HG02798 (cell line): ENCODE results near the gene DIPK1A.

ENCODE experiments used
- ATAC-seq: cut with Tn5 transposase; IDR thresholded peaks from one replicate; pipeline ENCODE4 v1.9.1; 2021; ENCODE audit warnings: mild to moderate bottlenecking; ENCODE audit not compliant: unreplicated experiment, poor library complexity

Gene DIPK1A

DNA sequence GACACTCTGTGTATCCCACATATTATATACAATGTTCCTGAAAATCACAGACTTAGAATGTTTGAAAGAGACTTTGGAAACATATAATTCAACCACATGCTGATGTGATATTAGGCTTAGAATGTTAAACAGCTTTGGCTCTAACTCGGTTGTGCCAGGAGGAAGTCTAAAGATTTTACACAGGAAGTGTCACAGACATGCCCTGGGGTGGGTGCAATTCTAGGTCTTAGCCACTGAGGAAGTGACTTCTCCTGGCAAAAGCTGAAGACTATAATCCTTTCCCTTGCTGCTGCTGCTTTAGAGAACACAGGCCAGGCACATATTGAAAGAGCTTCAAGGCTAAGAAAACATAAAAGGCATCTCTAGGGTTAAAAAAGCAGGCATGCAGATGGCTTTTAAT is 78.4 kb downstream of the DIPK1A start:
- ATAC-seq = no peak

- ATAC-seq = no peak
Observed at GRCh38 chr1:92881391-92881790, 79.9 kb downstream of the DIPK1A start.

DNA sequence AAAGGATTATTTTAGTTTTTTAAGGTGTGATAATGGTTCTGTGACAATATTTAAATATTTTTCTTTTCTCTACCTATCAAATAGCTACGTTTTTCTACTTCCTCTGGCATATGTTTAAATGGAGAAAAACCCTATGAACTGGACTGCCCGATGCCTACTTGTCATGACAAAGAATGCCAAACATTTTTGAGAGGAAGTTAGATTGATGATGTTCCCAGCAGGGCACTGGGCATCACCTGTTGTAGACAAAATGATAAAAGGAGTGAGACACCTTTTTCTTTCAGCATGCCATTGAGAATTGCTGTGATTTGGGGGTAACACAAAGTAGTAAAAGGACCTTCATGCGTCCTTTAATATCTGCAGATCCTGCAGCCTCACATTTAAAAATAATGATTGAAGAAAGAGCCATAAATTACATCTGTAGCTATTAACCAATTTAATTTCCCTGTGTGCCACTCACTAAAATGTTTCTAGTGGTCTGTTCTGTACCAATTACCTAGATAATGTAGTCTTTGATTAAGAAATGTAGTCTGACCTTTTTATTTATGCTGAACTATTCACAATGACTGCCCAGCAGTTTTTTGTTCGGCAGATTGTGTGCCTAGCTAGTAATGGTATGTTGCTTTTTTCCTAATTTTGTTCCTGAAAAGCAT is 81.8 kb downstream of the DIPK1A start:
- no peak for ATAC-seq

DNA sequence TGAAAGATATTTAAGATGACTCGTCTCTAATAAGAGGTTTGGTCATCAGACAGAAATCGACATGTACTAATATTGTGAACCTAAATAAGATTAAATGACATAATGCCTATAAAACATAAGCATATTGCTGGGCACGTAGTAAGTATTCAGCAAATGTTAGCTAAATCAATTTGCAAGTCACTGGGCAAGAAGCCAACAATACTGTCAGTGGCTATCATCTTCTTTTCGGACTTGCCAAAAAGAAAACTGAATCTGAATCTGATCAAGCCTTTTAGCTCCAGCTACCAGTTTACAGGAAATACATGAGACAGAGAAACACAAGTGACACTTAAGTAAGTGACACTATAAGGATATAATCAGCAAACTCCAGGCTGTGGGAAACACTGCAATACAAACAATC is 83.5 kb downstream of the DIPK1A start:
- no peak for ATAC-seq

DNA sequence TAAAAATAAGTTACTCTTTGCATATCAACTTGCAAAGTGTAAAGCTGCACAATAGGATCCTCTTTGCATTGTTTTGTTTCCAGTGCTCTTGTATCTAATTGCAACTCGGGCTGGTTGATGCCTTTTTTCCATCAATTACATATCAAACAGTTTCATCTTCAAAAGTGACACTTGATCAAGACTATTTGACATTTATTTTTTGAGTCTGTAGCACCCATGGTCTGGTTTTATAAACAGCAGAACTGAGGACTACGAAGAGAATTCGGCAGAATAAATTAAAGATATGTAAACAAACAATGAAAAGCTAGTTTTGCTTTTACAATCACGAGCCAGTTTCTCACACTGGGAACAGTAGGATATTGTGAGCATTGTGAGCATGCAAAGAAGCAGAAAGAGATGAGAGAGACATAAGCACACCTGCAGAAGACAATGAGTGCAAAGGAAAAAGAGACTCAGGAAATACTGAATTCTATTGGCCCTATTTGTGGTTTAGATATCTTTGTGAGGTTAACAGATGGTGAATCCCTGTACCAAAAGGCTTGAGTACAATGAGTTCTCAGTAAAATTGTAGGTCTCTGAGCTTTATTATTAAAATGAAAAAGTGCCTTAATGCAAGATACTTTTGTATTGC is 84.1 kb downstream of the DIPK1A start:
- ATAC-seq = no peak

DNA sequence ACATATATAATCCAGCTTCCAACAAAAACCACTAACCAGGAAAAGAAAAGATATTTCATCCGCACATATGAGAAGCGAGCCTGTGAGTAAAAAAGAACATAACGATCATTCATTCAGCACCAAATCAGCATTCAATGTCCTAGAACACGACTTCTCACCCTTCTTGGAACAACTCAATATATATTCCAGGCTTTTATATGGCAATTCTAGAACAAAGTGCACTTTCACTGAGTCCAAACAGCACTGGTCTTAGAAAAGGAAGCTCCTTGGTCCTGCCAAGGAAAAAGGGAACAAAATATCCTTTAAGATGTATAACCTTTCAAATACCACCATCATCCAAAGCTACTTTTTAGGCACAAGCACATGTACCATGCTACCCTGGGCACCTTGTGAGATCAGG is 84.9 kb downstream of the DIPK1A start:
- no peak for ATAC-seq

DNA sequence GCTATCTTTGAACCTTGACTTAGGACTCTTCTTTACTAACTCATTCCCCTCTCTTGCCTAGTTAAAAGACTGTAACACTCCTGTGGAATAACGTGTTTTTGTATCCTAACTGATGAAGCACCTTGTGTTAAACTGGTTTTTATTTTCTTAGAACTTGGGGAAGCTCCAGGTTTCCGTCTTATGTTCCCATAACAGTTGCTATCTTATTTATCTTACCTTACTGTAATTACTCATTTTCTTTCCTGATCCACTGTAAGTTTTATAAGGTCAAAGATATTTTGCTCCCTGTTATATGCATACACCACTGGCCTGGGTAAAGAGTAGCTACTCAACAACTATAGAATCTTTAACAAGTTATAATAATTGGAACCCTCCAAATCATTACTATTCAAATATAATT is 86.3 kb downstream of the DIPK1A start:
- ATAC-seq = no peak

DNA sequence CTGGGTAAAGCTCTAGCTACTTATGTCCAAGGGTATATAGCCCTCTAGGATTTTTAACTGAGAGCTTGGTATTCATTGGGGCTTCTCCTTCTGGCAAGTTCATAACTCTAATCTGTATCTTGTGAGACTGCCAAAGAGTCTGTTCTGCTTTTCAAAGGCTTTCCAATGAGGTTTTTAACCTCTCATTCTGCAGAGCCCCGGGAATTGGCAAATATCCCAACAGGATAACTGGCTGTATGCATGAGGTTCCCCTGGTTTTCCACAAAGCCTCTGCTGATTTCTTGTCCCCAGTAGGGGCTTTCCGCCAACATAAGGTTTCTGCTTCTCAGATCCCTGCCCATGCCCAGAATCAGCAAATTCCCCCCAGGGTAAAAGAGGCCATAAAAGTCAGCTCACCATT is 88.5 kb downstream of the DIPK1A start:
- no peak for ATAC-seq

DNA sequence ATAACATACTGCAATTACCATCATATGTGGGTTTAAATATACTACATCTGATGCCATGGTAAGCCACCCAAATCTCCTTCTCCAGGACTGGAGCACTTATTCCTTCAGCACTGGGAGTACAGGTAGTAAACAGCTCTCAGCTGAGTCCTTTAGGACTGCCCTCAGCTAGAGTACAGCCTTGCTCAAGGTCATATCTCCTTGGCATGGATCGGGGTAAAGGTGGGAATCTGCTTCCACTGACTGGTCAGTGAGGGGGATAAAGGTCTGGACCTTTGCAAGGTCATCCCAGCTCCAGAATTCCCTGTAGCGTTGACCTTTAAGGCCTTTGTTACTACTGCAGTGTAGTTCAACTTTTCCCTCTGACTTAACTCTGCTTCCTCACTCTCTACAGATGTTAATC is 90.7 kb downstream of the DIPK1A start:
- no peak for ATAC-seq

DNA sequence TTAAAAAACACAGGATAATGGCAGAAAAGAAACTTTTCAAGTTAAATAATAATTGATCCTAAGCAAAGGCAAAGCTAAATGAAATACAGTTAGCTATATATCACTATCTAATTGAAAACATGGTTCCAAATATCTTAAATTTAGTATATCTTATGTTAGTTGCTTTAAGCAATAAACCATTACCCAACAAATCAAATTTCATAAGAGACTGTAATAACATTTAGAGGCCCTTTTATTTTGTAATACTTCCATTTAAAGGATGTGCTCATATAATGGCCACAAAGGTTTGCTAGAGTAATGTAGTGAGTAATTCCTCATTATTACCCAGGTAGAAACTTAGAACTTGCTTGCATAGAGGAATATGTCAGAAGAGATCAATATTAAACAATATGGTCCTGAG is 97.1 kb downstream of the DIPK1A start:
- no peak for ATAC-seq

GRCh38 chr1:92862605-92863004 is 98.7 kb downstream of the DIPK1A start:
- ATAC-seq = no peak

DNA sequence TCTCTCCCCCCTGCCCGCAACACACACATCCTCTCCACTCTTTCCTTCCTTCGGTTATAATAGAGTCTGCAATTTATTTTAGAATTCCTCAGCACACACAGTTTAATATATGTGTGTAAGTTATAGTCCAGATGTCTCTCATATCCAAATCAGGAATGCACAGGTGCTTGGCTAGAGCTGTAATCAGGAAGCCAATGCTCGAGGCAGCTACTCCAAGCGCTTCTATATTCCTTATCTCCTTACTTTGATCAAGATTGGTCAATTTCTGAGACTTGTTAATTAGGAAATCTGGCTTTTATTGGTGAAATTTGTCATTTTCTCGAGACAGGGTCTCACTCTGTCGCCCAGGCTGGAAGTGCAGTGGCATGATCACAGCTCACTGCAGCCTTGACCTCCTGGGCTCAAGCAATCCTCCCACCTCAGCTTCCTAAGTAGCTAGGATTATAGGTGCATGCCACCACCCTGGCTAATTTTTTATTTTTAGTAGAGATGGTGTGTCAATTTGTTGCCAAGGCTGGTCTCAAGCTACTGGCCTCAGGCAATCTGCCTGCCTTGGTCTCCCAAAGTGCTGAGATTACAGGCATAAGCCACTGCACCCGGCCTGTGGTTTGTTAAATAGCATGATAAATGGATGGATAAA is 101.7 kb downstream of the DIPK1A start:
- ATAC-seq = no peak

DNA sequence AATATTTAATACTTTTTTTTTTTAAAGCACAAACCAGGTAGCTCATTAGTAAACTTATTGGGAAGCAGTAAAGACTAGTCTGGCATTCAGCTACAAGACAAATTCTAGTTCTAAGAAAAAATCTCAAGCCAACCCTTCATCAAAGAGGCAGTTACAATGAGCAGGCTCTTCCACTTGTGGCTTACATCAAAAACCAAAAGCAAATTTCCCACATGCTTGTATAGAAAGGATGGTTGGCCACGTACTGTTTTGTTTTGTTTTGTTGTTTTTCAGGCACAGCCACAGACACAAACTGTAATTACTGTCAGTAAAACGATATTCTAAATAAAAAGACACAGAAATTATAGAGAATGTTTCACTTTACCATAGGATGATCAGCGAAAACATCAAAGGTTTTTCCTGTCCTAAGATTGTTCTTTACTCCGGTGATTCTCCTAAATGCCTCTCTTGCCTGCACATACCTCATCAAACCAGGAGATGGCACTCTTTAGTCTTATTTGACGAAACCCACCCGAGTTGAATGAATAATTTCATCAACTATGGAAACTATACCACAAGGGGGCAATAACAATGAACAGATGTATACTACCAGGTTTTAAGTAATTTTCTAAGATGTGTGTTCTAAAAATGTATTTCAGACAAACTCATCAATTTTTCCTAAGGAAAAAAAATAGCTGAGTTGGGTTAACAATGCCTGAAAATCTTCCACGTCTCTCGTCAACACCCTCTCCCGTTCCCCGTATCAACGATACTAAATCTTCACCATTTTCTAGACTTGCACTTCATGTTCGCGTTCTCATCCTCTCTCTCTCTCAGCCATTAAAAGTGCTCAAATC is 102.5 kb downstream of the DIPK1A start:
- peak; percentile 73 for ATAC-seq

DNA sequence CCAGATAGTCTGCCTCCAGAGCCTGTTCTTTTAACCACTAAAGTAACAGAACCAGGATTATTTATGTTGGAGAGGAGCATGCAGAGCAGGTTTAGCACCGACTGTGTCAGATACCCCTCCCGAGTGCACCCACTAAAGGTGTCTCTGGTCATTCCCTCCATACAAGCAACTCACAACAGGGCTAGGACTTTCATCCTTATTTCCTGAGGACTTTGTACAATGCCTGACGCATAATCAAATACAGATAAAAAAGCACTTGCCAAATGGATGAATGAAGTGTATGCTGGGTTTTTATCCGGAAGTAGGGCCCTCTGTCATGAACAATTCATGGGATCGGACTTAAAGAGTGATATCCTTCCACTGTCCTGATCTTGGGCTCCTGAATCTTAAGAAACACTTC is 103.4 kb downstream of the DIPK1A start:
- no peak for ATAC-seq

DNA sequence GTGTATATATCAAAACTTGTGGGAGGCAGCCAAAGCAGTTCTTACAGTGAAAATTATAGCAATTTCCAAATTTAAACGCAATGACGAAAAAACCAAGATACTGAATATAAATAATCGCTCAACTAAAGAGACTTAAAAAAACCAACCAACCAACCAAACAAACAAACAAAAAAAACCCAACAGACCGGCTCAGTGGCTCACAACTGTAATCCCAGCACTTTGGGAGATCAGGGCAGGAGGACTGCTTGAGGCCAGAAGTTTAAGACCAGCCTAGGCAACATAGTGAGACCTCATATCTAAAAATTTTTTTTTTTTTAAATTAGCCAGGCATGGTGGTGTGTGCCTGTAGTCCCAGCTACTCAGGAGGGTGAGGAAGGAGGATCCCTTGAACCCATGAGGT is 106.0 kb downstream of the DIPK1A start:
- no peak for ATAC-seq

DNA sequence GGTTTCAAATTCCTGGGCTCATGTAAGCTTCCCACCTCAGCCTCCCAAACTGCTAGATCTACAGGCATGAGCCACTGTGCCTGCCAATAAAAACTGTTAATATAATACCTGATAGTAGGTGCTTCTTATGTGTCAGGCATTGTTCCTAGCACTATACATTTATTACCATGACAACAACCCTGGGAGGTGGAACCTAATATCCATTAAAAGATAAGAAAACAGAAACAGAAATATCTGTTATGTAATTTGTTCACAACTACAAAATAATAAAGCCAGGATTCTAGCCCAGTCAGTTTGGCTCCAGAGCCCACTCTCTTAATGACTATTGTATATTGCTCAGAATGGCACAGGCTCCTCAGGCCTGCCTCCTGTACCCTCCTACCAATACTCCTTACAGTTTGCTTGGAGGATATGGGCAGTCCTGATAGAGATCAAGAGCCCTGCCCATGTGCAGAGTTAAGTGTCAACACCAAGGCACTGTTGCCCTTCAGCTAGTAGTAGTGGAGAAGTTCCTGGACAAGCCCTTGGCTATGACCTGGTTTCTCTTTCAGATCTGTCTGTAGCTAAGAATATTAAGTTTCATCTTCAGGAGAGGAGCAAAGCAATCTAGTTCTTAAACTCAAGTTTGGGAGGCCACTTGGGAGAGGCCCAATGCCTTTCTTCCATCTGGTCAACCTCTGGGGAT is 107.0 kb downstream of the DIPK1A start:
- no peak for ATAC-seq

GRCh38 chr1:92853299-92853698 is 108.0 kb downstream of the DIPK1A start:
- no peak for ATAC-seq

DNA sequence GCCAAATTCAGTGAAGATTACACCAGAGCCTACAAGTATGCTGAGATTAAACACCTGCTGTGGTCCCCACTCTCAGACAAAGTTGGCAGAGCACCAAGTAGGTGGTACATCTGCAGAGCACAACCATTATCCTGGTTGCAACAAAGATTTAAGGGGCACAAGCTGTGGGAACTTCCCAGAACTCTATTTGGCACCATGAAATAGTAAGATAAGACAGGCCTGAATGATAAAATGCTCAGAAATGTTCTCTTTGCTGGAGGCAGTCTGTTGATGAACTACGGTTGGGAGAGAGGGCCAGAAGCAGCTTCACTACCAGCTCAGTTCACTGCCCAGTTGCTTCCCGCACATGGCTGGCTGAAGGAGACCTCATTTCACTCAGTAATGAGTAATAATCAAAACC is 109.5 kb downstream of the DIPK1A start:
- no peak for ATAC-seq

DNA sequence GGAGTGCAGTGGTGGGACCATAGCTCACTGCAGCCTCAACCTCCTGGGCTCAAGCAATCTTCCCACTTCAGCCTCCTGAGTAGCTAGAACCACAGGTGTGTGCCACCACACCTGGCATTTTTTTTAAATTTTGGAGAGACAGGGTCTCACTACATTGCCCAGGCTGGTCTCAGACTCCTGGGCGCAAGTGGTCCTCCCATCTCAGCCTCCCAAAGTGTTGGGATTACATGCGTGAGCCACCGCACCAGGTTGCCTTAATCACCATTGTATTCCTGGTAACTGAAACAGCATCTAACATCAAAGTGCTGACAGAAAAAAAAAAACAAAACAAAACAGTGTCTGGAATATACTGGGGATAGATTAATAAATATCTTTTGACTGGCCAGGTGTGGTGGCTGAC is 111.2 kb downstream of the DIPK1A start:
- no peak for ATAC-seq

GRCh38 chr1:92848201-92848600 is 113.1 kb downstream of the DIPK1A start:
- no peak for ATAC-seq

DNA sequence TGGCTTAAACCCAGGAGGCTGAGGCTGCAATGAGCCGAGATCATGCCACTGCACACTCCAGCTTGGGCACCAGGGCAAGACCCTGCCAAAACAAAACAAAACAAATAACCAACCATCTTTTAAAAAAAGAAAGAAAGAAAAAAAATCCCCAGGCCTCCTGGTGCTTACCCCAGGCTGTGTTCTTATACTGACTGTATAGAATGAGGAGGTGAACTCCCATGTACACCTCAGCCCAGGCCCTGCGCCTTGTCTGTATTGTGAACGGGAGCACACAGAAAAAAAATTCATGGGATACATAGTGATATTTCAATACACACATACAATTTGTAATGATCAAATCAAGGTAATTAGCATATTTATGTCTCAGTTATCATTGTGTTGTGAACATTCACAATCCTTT is 115.4 kb downstream of the DIPK1A start:
- no peak for ATAC-seq
